Measurements from ENCODE around the gene ARL14EP.

ARL14EP gene

DNA sequence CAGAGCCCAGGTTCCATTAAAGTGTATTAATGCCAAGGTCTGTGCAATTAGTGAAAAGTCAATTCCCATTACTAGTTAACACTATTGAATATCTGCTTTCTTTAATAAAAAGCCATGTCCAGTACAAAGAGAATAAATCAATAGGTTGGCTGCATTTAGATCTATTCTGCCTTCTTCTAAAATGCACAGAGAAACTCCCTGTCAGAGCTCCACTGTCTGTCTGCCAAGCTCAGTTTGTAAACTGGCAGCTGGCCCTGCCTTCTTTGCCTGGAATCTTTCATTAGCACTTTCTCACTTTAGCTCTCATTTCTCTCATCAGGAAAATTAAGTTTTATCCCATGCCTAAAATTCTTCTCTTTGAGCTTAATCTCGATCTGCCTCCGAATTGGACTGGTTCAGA is 35.6 kb downstream of the ARL14EP start:
- Histone ChIP-seq H3K4me1 (ENCODE audit: insufficient read depth, low read length) (peaks cover 12% of the 10 kb centered on the region), H3K4me3 (ENCODE audit: low read depth in 1 of 2, low read length in 2 of 2) (no peak overlapping the region), H3K36me3 (ENCODE audit: insufficient read depth, low read length) (no peaks in the 10 kb centered on the region), H3K27ac (ENCODE audit: low read depth, low read length) (no peak overlapping the region), H3K9me3 (ENCODE audit: low read length) (no peaks in the 10 kb centered on the region), H3K9ac (ENCODE audit: low read length) (no peak overlapping the region), H3K27me3 (ENCODE audit: control insufficient read depth in 1 of 2, insufficient read depth in 2 of 2, low read length in 2 of 2) (no peaks in the 10 kb centered on the region)

DNA sequence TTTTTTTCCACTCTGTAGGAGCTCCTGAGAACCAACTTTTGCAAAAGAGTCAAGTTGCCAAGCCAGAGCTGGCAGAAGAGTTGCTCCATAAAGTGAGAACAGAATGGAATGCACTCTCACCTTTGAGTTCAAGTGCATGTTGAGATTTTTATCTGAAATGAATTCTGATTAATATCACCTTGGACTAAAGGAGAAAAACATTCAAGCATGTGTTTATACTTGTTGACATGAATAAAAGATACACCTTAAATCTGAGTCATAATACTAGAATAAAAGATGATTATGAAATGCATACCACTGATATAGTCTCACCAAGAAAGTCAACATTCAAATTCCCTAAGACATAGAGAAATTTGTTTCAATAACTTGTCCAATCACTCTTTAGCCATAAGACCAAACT is 37.8 kb downstream of the ARL14EP start:
- H3K27me3 ChIP-seq (ENCODE audit: control insufficient read depth in 1 of 2, insufficient read depth in 2 of 2, low read length in 2 of 2): no peaks in the 10 kb centered on the region
- H3K9me3 ChIP-seq (ENCODE audit: low read length): no peaks in the 10 kb centered on the region
- no peak overlapping the region for H3K4me3 ChIP-seq (ENCODE audit: low read depth in 1 of 2, low read length in 2 of 2)
- no peaks in the 10 kb centered on the region for H3K36me3 ChIP-seq (ENCODE audit: insufficient read depth, low read length)
- H3K4me1 ChIP-seq (ENCODE audit: insufficient read depth, low read length): peaks cover 12% of the 10 kb centered on the region
- no peak overlapping the region for H3K9ac ChIP-seq (ENCODE audit: low read length)
- no peak overlapping the region for H3K27ac ChIP-seq (ENCODE audit: low read depth, low read length)

DNA sequence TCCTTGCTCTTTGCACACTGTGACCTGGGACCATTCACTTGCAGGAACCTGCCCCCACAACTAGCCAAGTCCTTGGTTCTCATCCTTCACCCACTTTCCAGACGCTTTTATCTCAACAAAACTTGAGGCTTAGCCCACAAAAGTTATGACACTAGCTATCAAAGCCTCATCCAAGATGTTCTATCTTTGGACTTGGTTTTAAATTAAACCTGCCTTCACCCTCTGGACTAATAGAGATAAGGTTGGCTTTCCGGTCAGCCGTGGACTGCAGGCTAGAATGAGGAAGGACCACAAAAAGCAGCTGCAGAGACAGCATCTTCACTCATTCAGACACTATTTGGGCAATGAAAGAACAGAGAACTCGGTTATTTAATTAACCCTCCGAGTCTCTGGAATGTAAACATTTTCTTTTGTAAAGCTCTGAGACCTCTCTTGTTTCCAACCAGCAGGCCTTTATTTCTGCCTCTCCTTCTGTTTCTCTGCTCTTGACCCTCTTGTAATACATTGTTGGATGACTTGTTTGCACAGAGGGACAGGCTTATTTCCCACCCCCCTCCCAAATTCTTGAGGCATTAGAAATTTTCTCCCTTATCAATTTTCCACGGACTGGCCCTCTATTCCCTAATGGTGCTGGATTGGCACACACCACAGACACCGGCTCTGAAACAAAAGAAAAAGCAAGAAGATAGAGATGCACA is 41.4 kb downstream of the ARL14EP start:
- H3K4me1 ChIP-seq (ENCODE audit: insufficient read depth, low read length): no peaks in the 10 kb centered on the region
- no peak overlapping the region for H3K4me3 ChIP-seq (ENCODE audit: low read depth in 1 of 2, low read length in 2 of 2)
- H3K27me3 ChIP-seq (ENCODE audit: control insufficient read depth in 1 of 2, insufficient read depth in 2 of 2, low read length in 2 of 2): no peaks in the 10 kb centered on the region
- H3K27ac ChIP-seq (ENCODE audit: low read depth, low read length): no peak overlapping the region
- no peaks in the 10 kb centered on the region for H3K36me3 ChIP-seq (ENCODE audit: insufficient read depth, low read length)
- no peaks in the 10 kb centered on the region for H3K9me3 ChIP-seq (ENCODE audit: low read length)
- no peak overlapping the region for H3K9ac ChIP-seq (ENCODE audit: low read length)

DNA sequence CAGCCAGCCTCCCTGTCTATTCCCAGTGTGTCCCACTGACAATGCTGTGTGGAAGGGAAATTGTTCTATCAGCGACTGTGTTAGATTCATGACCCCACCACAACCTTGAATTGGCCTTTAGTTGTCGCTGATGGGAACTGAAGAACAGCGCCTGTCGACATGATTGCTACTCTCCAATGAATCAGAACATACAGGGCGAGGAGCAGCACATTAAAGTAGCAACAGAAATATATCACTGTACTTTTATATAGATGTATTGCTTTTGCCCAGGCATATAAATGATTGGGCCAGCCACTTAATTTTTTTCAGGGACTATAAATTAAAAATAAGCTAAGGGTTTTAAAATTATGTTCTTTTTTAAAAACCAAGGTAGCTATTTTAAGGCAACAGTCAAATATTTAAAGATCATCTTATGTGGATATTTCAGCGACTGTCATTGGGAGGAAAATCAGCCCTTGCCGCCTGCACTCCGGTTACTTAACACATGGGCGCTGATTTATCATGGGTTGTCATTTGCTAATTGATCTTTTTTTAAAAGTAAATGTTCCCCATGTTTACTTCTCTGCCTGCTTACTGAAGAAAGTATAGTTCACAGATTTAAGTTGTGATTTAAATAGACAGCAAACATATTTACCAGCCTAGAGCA is 42.1 kb downstream of the ARL14EP start:
- Histone ChIP-seq H3K36me3 (ENCODE audit: insufficient read depth, low read length) (no peaks in the 10 kb centered on the region), H3K27me3 (ENCODE audit: control insufficient read depth in 1 of 2, insufficient read depth in 2 of 2, low read length in 2 of 2) (no peaks in the 10 kb centered on the region), H3K4me1 (ENCODE audit: insufficient read depth, low read length) (no peaks in the 10 kb centered on the region), H3K9me3 (ENCODE audit: low read length) (no peaks in the 10 kb centered on the region), H3K27ac (ENCODE audit: low read depth, low read length) (no peak overlapping the region), H3K4me3 (ENCODE audit: low read depth in 1 of 2, low read length in 2 of 2) (no peak overlapping the region), H3K9ac (ENCODE audit: low read length) (no peak overlapping the region)

DNA sequence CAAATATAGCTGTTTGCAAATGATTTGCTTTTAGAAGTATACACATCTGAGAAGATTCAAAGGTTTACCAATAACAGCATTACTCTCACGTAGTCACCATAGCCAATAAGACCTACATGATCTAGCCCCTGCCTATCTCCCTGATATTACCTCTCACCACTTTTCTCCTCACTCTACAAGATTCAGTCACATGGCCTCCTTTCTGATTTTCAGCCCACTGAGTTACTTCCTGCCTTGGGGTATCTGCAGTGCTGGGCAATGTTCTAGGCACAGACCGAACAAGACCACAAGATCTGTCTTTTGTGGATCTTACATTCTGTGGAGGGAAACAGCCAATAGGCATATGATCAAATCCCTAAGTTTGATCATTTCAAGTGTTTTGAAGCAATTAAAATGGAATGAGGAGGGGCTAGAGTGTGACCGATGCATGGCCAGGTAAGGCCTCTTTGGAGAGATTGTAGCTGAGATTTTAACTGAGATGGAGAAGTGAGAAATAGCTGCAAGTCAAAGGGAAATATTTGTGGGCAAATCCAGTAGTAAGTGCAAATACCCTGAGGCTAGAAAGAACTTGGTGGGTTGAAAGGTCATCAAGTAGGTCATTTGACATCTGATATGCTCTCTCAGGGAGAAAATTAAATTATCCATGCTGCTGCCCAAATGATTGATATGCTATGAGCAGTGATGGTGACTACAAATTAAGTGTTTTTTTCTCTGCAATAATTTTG is 43.1 kb downstream of the ARL14EP start:
- Histone ChIP-seq H3K27me3 (ENCODE audit: control insufficient read depth in 1 of 2, insufficient read depth in 2 of 2, low read length in 2 of 2) (no peaks in the 10 kb centered on the region), H3K27ac (ENCODE audit: low read depth, low read length) (no peak overlapping the region), H3K9me3 (ENCODE audit: low read length) (no peaks in the 10 kb centered on the region), H3K36me3 (ENCODE audit: insufficient read depth, low read length) (no peaks in the 10 kb centered on the region), H3K4me1 (ENCODE audit: insufficient read depth, low read length) (no peaks in the 10 kb centered on the region), H3K4me3 (ENCODE audit: low read depth in 1 of 2, low read length in 2 of 2) (no peak overlapping the region), H3K9ac (ENCODE audit: low read length) (no peak overlapping the region)

DNA sequence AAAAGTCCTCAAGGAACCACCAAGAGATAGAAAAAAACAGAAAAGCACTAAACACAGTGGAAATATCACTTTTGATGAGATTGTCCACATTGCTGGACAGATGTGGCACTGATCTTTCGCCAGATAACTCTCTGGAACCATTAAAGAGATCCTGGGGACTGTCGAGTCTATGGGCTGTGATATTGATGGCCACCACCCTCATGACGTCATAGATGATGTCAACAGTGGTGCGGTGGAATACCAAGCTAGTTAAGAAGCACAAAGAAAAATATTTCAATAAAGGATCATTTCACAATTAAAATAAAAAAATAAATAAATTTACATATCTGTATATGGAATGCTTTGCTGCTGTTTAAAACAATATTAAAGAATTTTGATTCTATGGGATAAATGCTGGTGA is 45.5 kb downstream of the ARL14EP start:
- Histone ChIP-seq H3K36me3 (ENCODE audit: insufficient read depth, low read length) (no peaks in the 10 kb centered on the region), H3K4me1 (ENCODE audit: insufficient read depth, low read length) (no peaks in the 10 kb centered on the region), H3K9ac (ENCODE audit: low read length) (no peak overlapping the region), H3K27me3 (ENCODE audit: control insufficient read depth in 1 of 2, insufficient read depth in 2 of 2, low read length in 2 of 2) (no peaks in the 10 kb centered on the region), H3K27ac (ENCODE audit: low read depth, low read length) (no peak overlapping the region), H3K9me3 (ENCODE audit: low read length) (no peaks in the 10 kb centered on the region), H3K4me3 (ENCODE audit: low read depth in 1 of 2, low read length in 2 of 2) (no peak overlapping the region)

DNA sequence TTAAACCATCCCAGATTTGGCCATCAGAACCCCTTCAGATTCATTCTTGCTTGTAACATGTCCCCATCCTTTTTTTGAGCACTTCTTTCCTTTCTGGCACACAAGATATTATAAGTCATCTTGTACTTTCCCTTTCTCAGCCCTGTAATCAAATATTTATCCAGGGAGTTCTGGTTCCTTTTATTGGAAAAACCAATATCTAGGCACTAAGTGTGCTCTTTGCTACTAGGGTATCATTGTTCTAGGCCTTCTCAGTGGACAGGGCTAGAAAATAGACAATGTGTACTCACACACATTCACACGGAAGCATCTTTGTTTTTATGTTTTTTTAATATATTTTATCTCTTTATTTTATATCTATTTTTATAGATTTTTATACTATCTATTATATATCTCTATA is 47.3 kb downstream of the ARL14EP start:
- Histone ChIP-seq H3K9me3 (ENCODE audit: low read length) (no peaks in the 10 kb centered on the region), H3K36me3 (ENCODE audit: insufficient read depth, low read length) (no peaks in the 10 kb centered on the region), H3K27me3 (ENCODE audit: control insufficient read depth in 1 of 2, insufficient read depth in 2 of 2, low read length in 2 of 2) (no peaks in the 10 kb centered on the region), H3K9ac (ENCODE audit: low read length) (no peak overlapping the region), H3K27ac (ENCODE audit: low read depth, low read length) (no peak overlapping the region), H3K4me1 (ENCODE audit: insufficient read depth, low read length) (no peaks in the 10 kb centered on the region), H3K4me3 (ENCODE audit: low read depth in 1 of 2, low read length in 2 of 2) (no peak overlapping the region)

DNA sequence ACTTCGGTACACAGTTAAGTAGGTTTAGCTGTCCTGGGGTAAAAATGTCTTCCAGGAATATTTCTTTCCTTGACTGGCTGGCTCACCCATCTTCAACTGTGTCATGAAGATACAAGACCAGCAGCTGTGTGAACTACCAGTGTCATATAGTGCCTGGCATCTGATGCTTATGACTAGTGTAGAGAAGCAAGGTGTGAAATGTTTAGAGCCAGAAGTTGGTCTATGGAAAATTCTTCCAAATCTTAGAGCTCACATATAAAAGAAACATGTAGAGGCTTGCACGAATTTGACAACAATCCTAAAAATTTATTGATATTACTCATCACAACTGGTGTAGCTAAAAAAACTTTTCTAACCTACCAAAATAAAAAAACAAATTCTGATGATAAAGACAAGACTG is 54.4 kb downstream of the ARL14EP start:
- no peak overlapping the region for H3K9ac ChIP-seq (ENCODE audit: low read length)
- H3K4me1 ChIP-seq (ENCODE audit: insufficient read depth, low read length): no peaks in the 10 kb centered on the region
- H3K27ac ChIP-seq (ENCODE audit: low read depth, low read length): no peak overlapping the region
- no peaks in the 10 kb centered on the region for H3K9me3 ChIP-seq (ENCODE audit: low read length)
- H3K4me3 ChIP-seq (ENCODE audit: low read depth in 1 of 2, low read length in 2 of 2): no peak overlapping the region
- no peaks in the 10 kb centered on the region for H3K27me3 ChIP-seq (ENCODE audit: control insufficient read depth in 1 of 2, insufficient read depth in 2 of 2, low read length in 2 of 2)
- no peaks in the 10 kb centered on the region for H3K36me3 ChIP-seq (ENCODE audit: insufficient read depth, low read length)

DNA sequence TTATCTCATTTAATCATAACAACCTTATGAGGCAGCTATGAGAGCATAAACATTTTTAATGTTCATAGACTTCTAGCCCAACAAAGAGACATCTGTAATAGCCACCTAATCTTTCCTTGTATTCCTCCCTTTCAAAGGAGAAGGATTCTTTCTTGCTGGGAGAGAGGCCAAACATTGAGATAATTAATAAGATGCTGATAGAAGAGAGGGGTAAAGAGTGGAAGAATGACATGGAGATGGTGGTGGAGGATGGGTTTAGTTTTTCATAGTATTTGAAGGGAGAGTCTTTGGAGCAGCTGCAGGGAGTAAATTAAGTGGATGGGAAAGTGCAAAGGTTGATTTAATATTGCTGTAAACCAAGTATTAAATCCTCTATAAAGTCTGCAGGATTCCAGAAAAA is 57.9 kb downstream of the ARL14EP start:
- H3K4me3 ChIP-seq (ENCODE audit: low read depth in 1 of 2, low read length in 2 of 2): no peak overlapping the region
- H3K9me3 ChIP-seq (ENCODE audit: low read length): no peaks in the 10 kb centered on the region
- no peak overlapping the region for H3K27ac ChIP-seq (ENCODE audit: low read depth, low read length)
- H3K36me3 ChIP-seq (ENCODE audit: insufficient read depth, low read length): no peaks in the 10 kb centered on the region
- H3K4me1 ChIP-seq (ENCODE audit: insufficient read depth, low read length): no peaks in the 10 kb centered on the region
- H3K9ac ChIP-seq (ENCODE audit: low read length): no peak overlapping the region
- no peaks in the 10 kb centered on the region for H3K27me3 ChIP-seq (ENCODE audit: control insufficient read depth in 1 of 2, insufficient read depth in 2 of 2, low read length in 2 of 2)

DNA sequence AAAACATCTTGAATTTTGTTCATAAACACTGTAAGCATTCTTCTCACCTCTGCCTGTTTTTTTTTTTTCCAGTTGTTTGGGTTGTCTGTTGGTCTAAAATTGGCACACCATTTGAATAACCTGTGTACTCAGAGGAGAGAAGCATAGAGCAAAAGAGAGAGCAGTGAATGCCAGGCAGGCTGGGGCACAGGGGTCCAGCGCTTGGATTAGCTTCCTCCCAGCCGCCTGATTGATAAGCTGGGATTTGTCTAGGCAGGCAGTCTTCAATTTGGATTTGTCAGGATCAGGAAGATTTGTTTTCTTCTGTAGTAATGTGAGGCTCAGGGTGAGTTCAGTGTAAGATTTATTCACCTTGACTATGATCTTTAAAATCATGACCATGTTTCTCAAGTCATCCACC is 59.0 kb downstream of the ARL14EP start:
- Histone ChIP-seq H3K27me3 (ENCODE audit: control insufficient read depth in 1 of 2, insufficient read depth in 2 of 2, low read length in 2 of 2) (no peaks in the 10 kb centered on the region), H3K27ac (ENCODE audit: low read depth, low read length) (no peak overlapping the region), H3K4me3 (ENCODE audit: low read depth in 1 of 2, low read length in 2 of 2) (no peak overlapping the region), H3K36me3 (ENCODE audit: insufficient read depth, low read length) (no peaks in the 10 kb centered on the region), H3K9me3 (ENCODE audit: low read length) (no peaks in the 10 kb centered on the region), H3K4me1 (ENCODE audit: insufficient read depth, low read length) (no peaks in the 10 kb centered on the region), H3K9ac (ENCODE audit: low read length) (no peak overlapping the region)
